Coronary artery (tissue), 2 donors: ENCODE measurements around the gene SLPI.
A peak's percentile ranks its signal among the peaks of the same experiment; 100 is the strongest.

Source experiments
- DNase-seq: peaks from one replicate; pipeline ENCODE4 v3.0.0-alpha.2; 2017; ENCODE audit warnings: low spot score
- H3K27ac ChIP-seq, 2 donors: fragments of 200-600 bp; sonication (generic); one replicate each; pipeline ENCODE4 v1.5.1; 2016 to 2019
- H3K4me3 ChIP-seq: fragments of 200-600 bp; sonication (generic); 2 replicates; pipeline ENCODE4 v1.5.1; 2016; ENCODE audit warnings: mild to moderate bottlenecking, moderate library complexity
- CTCF ChIP-seq: fragments of 200-600 bp; sonication (generic); IDR thresholded peaks from one replicate; pipeline ENCODE4 v1.5.1; 2019; ENCODE audit warnings: antibody characterized with exemption

Gene SLPI

DNA sequence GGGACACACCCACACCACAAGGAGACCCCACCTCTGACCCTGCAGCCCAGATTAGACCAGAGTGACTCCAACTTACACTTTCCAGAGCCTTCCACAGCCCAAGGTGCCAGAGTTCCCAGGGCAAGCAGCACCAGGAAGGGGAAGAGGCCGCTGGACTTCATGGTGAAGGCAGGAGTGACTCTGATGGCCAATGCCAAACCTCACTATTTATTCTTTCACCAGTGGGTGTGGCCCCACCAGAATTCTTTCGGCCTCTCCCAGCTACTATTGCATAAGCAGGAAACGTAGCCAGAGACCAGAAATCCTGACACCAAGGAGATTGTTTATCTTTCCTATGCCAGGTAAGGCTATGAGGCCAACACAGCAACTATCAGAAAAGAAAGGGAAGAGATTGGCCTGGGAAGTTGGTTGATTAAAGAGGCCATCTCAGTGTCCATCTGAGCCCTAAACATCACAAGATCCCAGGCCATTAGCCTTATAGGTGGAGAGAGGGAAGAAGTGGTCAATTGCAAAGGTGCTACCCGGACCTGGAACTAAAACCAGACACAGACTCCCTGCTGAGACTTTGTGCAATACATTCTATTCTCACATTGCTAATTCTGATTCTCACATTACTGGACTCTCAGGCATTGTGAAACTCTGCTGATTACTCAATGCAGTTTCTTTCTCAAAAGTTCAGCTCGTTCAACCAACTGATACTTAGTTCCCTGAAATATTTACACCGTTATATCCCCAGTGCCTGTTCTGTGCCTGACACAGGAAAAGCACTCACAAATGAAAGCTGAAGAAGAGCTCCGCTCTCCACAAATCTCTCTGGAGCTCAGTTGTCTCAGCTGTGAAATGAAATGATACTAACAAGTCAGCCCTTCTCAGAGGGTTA is at the start of gene SLPI:
Gene SLPI (minus strand): TSS at position 182 of the 880 bp plus-strand sequence. CDS start 21 bp downstream, at position 161.
- peak within 1 kb of the TSS in 1 of 2 donors; percentile 52 for H3K27ac ChIP-seq
- DNase-seq = no peak
- TF ChIP-seq CTCF = no peak
- H3K4me3 ChIP-seq = no peak within 1 kb of the TSS

DNA sequence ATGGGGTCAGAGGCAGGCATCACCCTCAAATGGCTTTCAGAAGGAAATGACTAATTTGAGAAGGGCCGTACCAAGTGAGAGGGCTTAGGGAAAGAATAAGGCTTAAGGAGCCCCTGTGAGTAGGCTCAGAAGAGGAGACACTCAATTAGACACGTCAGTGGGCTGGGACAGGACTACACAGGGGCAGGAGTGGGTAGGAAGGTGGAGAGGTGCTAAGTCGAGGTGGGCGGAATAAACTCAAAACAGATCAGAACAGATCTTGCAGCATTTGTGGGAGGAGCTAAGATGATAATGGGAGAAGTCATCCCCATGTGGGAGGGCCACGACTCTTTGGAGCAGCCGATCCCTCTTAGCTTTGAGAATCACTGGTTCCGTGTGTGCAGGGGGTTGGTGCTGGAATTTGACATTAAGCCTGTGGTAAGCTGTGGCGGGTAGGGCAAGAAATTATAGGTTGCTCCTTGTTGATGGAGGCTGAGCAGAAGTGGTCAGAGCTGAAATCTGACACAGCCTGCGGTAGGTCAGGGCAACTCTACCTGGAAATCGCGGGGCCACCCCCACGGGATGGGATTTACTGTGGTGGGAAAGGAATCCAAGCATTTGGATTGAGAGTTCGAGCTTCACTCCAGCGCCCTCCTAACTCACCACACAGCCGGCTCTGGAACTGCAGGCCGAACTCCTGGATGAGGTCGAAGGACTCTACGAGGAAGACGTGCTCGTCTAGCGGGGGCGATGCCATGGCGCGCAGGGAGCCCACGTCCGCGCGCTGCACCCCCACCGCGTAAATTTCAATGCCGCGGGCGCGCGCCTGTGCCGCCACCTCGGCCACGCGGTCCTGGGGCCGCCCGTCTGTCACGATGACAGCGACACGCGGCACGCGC is 49.5 kb upstream of the SLPI start:
- TF ChIP-seq CTCF = no peak
- no peak for DNase-seq
- Histone ChIP-seq H3K27ac (no peak overlapping the region), H3K4me3 (no peak overlapping the region)

DNA sequence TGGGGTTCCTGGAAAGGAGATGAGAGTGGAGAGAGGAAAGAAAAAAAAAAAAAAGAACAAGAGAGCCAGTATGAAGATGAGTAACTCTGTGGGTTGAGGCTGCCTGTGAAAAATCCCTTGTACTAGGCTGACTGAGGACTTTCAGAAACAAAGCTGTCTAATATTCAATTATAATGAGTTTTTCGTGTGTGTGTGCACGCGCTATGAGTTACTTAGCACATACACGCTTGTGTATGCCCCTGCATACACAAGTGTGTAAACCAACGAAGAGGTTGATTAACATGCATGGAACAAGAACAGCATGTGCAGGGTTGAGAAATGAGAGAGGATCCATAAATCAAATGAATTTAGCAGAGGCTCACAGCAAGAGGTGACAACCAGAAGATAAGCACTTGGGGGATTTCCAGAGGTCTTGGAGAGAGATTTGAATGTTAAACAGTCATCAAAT is 47.5 kb upstream of the SLPI start:
- Histone ChIP-seq H3K27ac (no peak overlapping the region), H3K4me3 (no peak overlapping the region)
- TF ChIP-seq CTCF = no peak
- no peak for DNase-seq

DNA sequence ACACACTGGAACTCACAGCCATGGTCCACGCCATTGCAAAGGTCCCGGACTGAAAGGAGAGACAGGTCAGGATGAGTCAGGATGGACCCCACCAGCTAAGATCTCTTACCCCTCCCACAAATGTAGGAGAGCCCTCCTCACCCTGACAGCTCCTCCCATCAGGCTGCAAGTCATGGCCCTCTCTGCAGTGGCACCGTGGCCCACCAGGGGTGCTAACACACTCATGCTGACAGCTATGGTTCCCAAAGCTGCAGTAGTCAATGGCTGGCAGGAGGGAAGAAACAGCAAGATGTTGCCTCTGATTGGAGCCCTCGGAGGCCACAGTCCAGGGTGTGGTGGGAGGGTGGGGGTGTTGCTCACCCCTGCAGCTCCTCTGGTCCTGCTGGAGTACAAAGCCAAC is 46.6 kb upstream of the SLPI start:
- H3K4me3 ChIP-seq = no peak overlapping the region
- no peak overlapping the region for H3K27ac ChIP-seq
- no peak for TF ChIP-seq CTCF
- DNase-seq = no peak

DNA sequence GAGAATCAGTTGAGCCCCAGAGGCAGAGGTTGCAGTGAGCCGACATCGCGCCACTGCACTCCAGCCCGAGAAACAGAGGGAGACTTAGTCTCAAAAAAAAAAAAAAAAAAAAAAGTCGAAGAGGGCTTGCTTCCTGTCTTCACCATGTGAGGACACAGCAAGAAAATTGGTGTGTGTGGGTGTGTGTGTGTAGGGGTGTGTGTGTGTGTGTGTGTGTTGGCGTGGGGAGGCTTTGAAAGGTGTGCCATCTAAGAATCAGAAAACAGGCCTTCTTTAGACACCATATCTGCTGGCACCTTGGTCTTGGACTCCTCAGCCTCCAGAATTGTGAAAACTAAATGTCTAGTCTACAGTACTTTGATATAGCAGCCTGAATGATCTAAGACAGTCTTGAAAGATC is 45.4 kb upstream of the SLPI start:
- no peak for DNase-seq
- Histone ChIP-seq H3K4me3 (no peak overlapping the region), H3K27ac (no peak overlapping the region)
- TF ChIP-seq CTCF = no peak

GRCh38 chr20:45297786-45298497 is 43.6 kb upstream of the SLPI start:
- Histone ChIP-seq H3K27ac (no peak overlapping the region), H3K4me3 (no peak overlapping the region)
- DNase-seq = no peak
- no peak for TF ChIP-seq CTCF
